Vagina (tissue), 2 donors: ENCODE results near the gene MAPK8IP2. TPM values are rescaled to one million over a fixed set of nuclear protein-coding genes. Genes with fewer than 3 reads are reported as not detected.

Source experiments
- DNase-seq, 2 donors: peaks; one replicate each; pipeline ENCODE4 v3.0.0-alpha.2; 2017; ENCODE audit errors: extremely low spot score in 2 of 2
- H3K27ac ChIP-seq: fragments of 200-600 bp; sonication (generic); one replicate; pipeline ENCODE4 v1.5.1; 2019
- H3K27me3 ChIP-seq: fragments of 200-600 bp; sonication (generic); one replicate; pipeline ENCODE4 v1.5.1; 2019
- H3K36me3 ChIP-seq, 2 donors: fragments of 200-600 bp; sonication (generic); one replicate each; pipeline ENCODE4 v1.5.1; 2017 to 2019
- H3K4me1 ChIP-seq: fragments of 200-600 bp; sonication (generic); one replicate; pipeline ENCODE4 v1.5.1; 2019
- H3K4me3 ChIP-seq, 2 donors: fragments of 200-600 bp; sonication (generic); 1 replicate in 1 of 2; 2 replicates in 1 of 2; pipeline ENCODE4 v1.5.1; 2016 to 2019
- H3K9me3 ChIP-seq: fragments of 200-600 bp; sonication (generic); one replicate; pipeline ENCODE4 v1.5.1; 2019
- POLR2A ChIP-seq, 2 donors: fragments of 450-650 bp; IDR thresholded peaks; one replicate each; pipeline ENCODE4 v1.6.1; 2017; ENCODE audit warnings: antibody characterized with exemption in 2 of 2, mild to moderate bottlenecking in 2 of 2, moderate library complexity in 2 of 2
- POLR2AphosphoS5 ChIP-seq, 2 donors: sonication (generic); formaldehyde crosslinking; IDR thresholded peaks; one replicate each; pipeline ENCODE4 v1.9.0; 2017; ENCODE audit warnings: antibody characterized with exemption in 2 of 2, mild to moderate bottlenecking in 2 of 2, low read depth in 1 of 2; ENCODE audit not compliant: insufficient read depth in 1 of 2
- intact Hi-C: fragments of 100-400 bp; cut with DNase I; formaldehyde crosslinking; loops from one replicate; pipeline ENCODE4 v1.15.1; 2023
- total RNA-seq: library from RNA; depleted of rRNA; stranded (reverse); fragments of >200 nt; gene quantifications from one replicate; pipeline ENCODE4 v1.2.3, GENCODE V29; 2016
- TF ChIP-seq, protein P1 (sequence below), 3 experiments: fragments of 450-650 bp in 2 of 3; fragments of 200-600 bp in 1 of 3; sonication (generic) in 1 of 3; IDR thresholded peaks; one replicate each; pipeline ENCODE4 v1.5.1; 2017 to 2019; ENCODE audit warnings: antibody characterized with exemption in 3 of 3, mild to moderate bottlenecking in 2 of 3, moderate library complexity in 2 of 3

The MAPK8IP2 gene
- total RNA-seq, 1 donor from 2014 or later: 3.2 TPM

DNA sequence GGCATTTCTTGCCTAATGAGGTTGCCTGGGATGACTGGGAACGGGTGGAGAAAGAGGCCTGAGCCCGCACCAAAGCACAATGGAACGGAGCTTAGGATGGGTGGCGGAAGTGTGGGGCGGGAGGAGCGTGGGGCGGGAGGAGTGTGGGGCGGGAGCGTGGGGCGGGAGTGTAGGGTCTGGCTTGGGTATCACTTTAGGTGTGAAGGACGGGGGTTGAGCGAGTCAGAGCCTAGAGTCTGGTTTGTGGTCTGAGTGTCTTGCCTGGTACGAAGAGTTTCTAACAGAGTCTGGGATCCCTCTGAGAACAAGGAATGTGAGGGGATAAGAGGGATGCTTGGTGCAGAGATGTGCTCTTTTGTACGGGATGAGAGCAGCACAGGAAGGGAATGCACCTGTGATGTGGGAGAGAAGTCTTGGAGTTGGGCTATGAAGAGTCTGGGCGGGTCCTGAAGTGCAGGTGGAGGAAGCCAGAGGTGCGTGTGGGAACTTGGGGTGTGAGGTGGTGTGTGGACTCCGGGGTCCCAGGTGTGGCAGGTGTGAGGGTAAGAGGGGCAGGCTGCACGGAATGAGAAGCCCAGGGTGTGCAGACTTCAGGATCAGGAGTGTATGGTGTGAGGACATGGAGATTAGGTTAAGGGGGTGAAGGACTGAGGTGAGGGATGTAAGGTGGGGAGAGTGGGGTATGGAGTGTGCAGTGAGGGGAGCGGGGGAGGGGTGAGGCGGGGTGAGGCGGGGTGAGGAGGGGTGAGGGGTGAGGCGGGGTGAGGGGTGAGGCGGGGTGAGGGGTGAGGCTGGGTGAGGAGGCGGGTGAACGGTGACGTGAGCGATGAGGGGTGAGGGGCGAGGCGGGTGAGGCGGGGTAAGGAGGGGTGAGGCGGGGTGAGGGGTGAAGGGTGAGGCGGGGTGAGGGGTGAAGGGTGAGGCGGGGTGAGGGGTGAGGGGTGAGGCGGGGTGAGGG is 38.9 kb upstream of the MAPK8IP2 start:
- no peaks in the 10 kb centered on the region for H3K27me3 ChIP-seq
- no peak for TF ChIP-seq POLR2AphosphoS5 (IDR thresholded peaks at IDR 0.05; ENCODE audit: insufficient read depth in 1 of 2, low read depth in 1 of 2)
- TF ChIP-seq POLR2A (IDR thresholded peaks at IDR 0.05): no peak
- TF ChIP-seq, protein P1, sequence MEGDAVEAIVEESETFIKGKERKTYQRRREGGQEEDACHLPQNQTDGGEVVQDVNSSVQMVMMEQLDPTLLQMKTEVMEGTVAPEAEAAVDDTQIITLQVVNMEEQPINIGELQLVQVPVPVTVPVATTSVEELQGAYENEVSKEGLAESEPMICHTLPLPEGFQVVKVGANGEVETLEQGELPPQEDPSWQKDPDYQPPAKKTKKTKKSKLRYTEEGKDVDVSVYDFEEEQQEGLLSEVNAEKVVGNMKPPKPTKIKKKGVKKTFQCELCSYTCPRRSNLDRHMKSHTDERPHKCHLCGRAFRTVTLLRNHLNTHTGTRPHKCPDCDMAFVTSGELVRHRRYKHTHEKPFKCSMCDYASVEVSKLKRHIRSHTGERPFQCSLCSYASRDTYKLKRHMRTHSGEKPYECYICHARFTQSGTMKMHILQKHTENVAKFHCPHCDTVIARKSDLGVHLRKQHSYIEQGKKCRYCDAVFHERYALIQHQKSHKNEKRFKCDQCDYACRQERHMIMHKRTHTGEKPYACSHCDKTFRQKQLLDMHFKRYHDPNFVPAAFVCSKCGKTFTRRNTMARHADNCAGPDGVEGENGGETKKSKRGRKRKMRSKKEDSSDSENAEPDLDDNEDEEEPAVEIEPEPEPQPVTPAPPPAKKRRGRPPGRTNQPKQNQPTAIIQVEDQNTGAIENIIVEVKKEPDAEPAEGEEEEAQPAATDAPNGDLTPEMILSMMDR (IDR thresholded peaks at IDR 0.05): no peak
- no peak overlapping the region for H3K27ac ChIP-seq
- H3K9me3 ChIP-seq: no peaks in the 10 kb centered on the region
- intact Hi-C loops: no loop called here
- no peak overlapping the region for H3K4me3 ChIP-seq
- peaks cover 17% of the 10 kb centered on the region for H3K4me1 ChIP-seq
- H3K36me3 ChIP-seq: no peaks in the 10 kb centered on the region
- no peak for DNase-seq

DNA sequence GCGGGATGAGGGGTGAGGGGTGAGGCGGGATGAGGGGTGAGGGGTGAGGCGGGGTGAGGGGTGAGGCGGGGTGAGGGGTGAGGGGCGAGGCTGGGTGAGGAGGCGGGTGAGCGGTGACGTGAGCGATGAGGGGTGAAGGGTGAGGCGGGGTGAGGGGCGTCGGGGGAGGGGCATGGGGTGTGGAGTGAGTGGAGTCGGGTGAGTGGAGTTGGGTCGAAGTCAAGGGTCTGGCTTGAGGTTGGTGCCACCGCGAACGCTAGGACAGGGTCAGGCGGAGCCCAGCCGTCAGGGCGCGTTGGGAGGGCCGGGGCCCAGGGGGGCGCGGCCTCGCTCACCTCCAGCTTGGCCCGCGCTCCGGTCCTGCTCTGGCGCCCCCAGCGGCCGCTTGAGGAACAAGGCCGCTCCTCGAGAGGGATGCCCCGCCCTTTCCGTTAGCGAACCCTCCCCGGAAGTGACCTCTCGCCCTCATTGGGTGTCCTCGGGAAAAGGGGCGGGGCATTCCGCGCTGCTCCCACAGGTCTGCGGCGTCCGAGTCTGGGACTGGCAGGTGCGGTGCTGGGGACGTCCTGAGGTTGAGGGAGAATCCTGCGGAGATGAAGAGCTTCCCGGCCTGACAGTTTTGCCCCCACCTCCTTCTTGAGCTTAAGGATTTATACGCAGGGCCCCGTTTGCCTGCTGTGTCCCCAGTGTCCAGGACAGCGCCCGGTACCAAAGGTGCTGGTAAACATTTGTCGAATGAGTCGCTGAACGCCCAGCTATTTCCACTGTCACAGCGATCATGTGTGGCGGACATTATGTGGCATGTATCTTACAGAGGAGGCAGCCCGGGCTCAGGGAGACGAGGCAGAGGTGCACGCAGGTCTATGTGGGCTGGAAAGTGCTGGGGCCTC is 37.8 kb upstream of the MAPK8IP2 start, which contains the start of gene SYCE3:
SYCE3 (minus strand) TSS at position 397 of the 890 bp plus-strand sequence. CDS start 6,514 bp downstream, outside the sequence.
- H3K4me1 ChIP-seq: peaks cover 17% of the 10 kb centered on the region
- no peaks in the 10 kb centered on the region for H3K27me3 ChIP-seq
- TF ChIP-seq, protein P1 (IDR thresholded peaks at IDR 0.05): peak; percentile 79 to 91 (median 86)
- TF ChIP-seq POLR2A (IDR thresholded peaks at IDR 0.05) (peak in 1 of 2 donors; percentile 13), POLR2AphosphoS5 (IDR thresholded peaks at IDR 0.05; ENCODE audit: insufficient read depth in 1 of 2, low read depth in 1 of 2) (peak; percentile 78 to 81)
- no peaks in the 10 kb centered on the region for H3K36me3 ChIP-seq
- no peaks in the 10 kb centered on the region for H3K9me3 ChIP-seq
- peak within 1 kb of the TSS; percentile 9 for H3K27ac ChIP-seq
- intact Hi-C loops: no loop called here
- peak within 1 kb of the TSS; percentile 50 to 55 for H3K4me3 ChIP-seq
- DNase-seq: no peak

DNA sequence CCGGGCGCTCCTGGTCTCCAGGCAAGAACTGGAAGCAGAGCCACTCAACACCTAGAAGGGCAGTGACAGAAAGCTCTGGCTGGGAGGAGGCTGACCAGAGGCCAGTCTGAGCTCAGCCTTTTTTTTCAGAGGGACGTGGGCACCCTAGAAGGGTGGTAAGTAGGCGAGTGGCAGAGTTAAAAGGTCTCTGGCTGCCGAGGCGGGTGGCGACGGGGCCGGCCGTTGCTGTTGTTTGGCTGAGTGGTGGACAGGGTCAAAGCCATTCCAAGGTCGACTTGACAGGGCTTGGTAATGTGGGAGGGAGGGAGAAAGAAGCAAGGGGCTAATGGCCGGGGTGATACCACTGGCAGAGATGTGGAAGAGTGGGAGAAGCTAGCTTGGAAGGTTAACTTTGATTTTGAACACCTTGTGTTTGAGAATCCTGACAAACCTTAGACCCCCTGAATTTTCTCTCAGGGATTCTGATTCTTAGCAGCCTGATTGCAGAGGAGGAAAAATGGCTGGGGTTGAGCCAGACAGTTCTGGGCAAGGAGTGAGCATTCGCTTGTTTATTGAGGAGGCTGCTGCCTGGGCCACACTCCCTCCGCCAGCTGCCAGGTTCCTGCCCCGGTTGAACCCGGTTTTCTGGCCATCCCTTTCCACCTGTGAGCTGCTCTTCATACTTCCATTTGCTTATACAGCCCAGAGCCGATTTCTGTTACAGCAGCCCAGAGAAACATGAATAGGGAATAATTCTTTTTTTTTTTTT is 37.0 kb upstream of the MAPK8IP2 start:
- intact Hi-C loops: no loop called here
- DNase-seq: no peak
- H3K27me3 ChIP-seq: no peaks in the 10 kb centered on the region
- peak overlapping the region; percentile 50 to 55 for H3K4me3 ChIP-seq
- H3K27ac ChIP-seq: peak overlapping the region; percentile 9
- H3K4me1 ChIP-seq: peaks cover 17% of the 10 kb centered on the region
- TF ChIP-seq, protein P1 (IDR thresholded peaks at IDR 0.05): no peak
- no peaks in the 10 kb centered on the region for H3K9me3 ChIP-seq
- no peaks in the 10 kb centered on the region for H3K36me3 ChIP-seq

DNA sequence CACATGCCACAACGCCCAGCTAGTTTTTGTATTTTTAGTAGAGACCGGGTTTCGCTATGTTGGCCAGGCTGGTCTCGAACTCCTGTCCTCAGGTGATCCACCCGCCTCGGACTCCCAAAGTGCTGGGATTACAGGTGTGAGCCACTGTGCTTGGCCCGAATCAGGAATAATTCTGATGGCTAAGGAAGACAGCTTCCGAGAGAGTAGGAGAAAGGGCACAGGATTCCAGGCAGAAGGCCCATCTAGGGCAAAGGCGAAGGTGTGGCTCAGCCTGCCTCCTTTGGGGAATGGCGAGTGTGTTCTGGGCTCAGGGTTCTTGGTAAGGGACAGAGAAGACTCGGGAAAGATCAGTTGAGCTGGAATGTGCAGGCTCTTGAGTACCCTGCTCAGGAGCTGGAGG is 36.3 kb upstream of the MAPK8IP2 start:
- TF ChIP-seq POLR2A (IDR thresholded peaks at IDR 0.05) (no peak), POLR2AphosphoS5 (IDR thresholded peaks at IDR 0.05; ENCODE audit: insufficient read depth in 1 of 2, low read depth in 1 of 2) (no peak)
- TF ChIP-seq, protein P1 (IDR thresholded peaks at IDR 0.05): no peak
- intact Hi-C loops: no loop called here

More for the DNA sequence above, 36.3 kb upstream of the MAPK8IP2 start:
- H3K4me1 ChIP-seq: peaks cover 17% of the 10 kb centered on the region
- H3K4me3 ChIP-seq: no peak overlapping the region
- no peaks in the 10 kb centered on the region for H3K9me3 ChIP-seq
- H3K27ac ChIP-seq: no peak overlapping the region
- no peak for DNase-seq
- no peaks in the 10 kb centered on the region for H3K36me3 ChIP-seq
- H3K27me3 ChIP-seq: no peaks in the 10 kb centered on the region
